H9 (cell line): ENCODE results near the gene DIS3L. TPM values are rescaled to one million over a fixed set of nuclear protein-coding genes. Genes with fewer than 3 reads are reported as not detected.
A peak's percentile ranks its signal among the peaks of the same experiment; 100 is the strongest.

ENCODE experiments used
- DNase-seq: peaks from one replicate; pipeline ENCODE4 v3.0.0-alpha.2; 2017
- H2AFZ ChIP-seq: one replicate; pipeline ENCODE4 v1.6.1; 2013; ENCODE audit warnings: mild to moderate bottlenecking, low read length, control low read depth, moderate library complexity
- H2AK5ac ChIP-seq: 2 replicates; pipeline ENCODE4 v1.6.1; 2013; ENCODE audit warnings: low read length, control low read depth, mixed read lengths; ENCODE audit not compliant: insufficient read length
- H2BK120ac ChIP-seq: one replicate; pipeline ENCODE4 v1.6.1; 2013; ENCODE audit warnings: low read depth, mild to moderate bottlenecking, low read length, control low read depth, inconsistent platforms; ENCODE audit not compliant: poor library complexity, severe bottlenecking
- H2BK12ac ChIP-seq: 2 replicates; pipeline ENCODE4 v1.6.1; 2013; ENCODE audit warnings: low read length, control low read depth, mixed read lengths, low read depth; ENCODE audit not compliant: insufficient read length
- H2BK15ac ChIP-seq: 2 replicates; pipeline ENCODE4 v1.6.1; 2013; ENCODE audit warnings: low read depth, low read length, control low read depth
- H2BK20ac ChIP-seq: one replicate; pipeline ENCODE4 v1.6.1; 2013; ENCODE audit warnings: low read depth, mild to moderate bottlenecking, low read length, control low read depth, inconsistent platforms; ENCODE audit not compliant: poor library complexity, severe bottlenecking
- H2BK5ac ChIP-seq: 2 replicates; pipeline ENCODE4 v1.6.1; 2013; ENCODE audit warnings: low read length, control low read depth, mixed read lengths; ENCODE audit not compliant: insufficient read length
- H3K14ac ChIP-seq: 2 replicates; pipeline ENCODE4 v1.6.1; 2013; ENCODE audit warnings: low read length, control low read depth; ENCODE audit not compliant: insufficient read depth
- H3K18ac ChIP-seq: 2 replicates; pipeline ENCODE4 v1.6.1; 2013; ENCODE audit warnings: low read depth, mild to moderate bottlenecking, mixed read lengths, low read length, control low read depth; ENCODE audit not compliant: insufficient read length
- H3K23ac ChIP-seq: 2 replicates; pipeline ENCODE4 v1.6.1; 2013; ENCODE audit warnings: low read length, control low read depth, mixed read lengths, low read depth; ENCODE audit not compliant: insufficient read length
- H3K23me2 ChIP-seq: 2 replicates; pipeline ENCODE4 v1.6.1; 2013; ENCODE audit warnings: low read depth, mild to moderate bottlenecking, mixed read lengths, low read length, control low read depth; ENCODE audit not compliant: insufficient read length, poor library complexity, severe bottlenecking
- H3K27ac ChIP-seq: 2 replicates; pipeline ENCODE4 v1.5.1; 2013; ENCODE audit warnings: low read length, control low read depth, mixed read lengths, low read depth; ENCODE audit not compliant: insufficient read length
- H3K27me3 ChIP-seq: 2 replicates; pipeline ENCODE4 v1.6.1; 2013; ENCODE audit warnings: low read length, control low read depth, inconsistent platforms; ENCODE audit not compliant: insufficient read depth
- H3K4ac ChIP-seq: 2 replicates; pipeline ENCODE4 v1.6.1; 2013; ENCODE audit warnings: low read depth, mild to moderate bottlenecking, control low read depth, inconsistent platforms, low read length, moderate library complexity
- H3K4me1 ChIP-seq: 2 replicates; pipeline ENCODE4 v1.6.1; 2013; ENCODE audit warnings: low read length, control low read depth, inconsistent platforms; ENCODE audit not compliant: insufficient read depth
- H3K4me2 ChIP-seq: 2 replicates; pipeline ENCODE4 v1.6.1; 2013; ENCODE audit warnings: low read length, control low read depth, mixed read lengths; ENCODE audit not compliant: insufficient read length, insufficient read depth
- H3K56ac ChIP-seq: 2 replicates; pipeline ENCODE4 v1.6.1; 2013; ENCODE audit warnings: low read depth, mild to moderate bottlenecking, mixed read lengths, low read length, control low read depth; ENCODE audit not compliant: insufficient read length
- H3K79me1 ChIP-seq: 2 replicates; pipeline ENCODE4 v1.6.1; 2013; ENCODE audit warnings: low read depth, mild to moderate bottlenecking, moderate library complexity, low read length, control low read depth, inconsistent platforms; ENCODE audit not compliant: insufficient read depth, poor library complexity, severe bottlenecking
- H3K79me2 ChIP-seq: 2 replicates; pipeline ENCODE4 v1.6.1; 2013; ENCODE audit warnings: low read length, control low read depth, inconsistent platforms; ENCODE audit not compliant: insufficient read depth
- H3K9ac ChIP-seq: 2 replicates; pipeline ENCODE4 v1.6.1; 2013; ENCODE audit warnings: low read length, control low read depth, mixed read lengths; ENCODE audit not compliant: insufficient read length; ENCODE audit errors: extremely low read depth
- H3K9me3 ChIP-seq: one replicate; pipeline ENCODE4 v1.6.1; 2013; ENCODE audit warnings: low read depth, low read length, inconsistent platforms; ENCODE audit not compliant: control insufficient read depth
- H3T11ph ChIP-seq: one replicate; pipeline ENCODE4 v1.6.1; 2013; ENCODE audit warnings: mild to moderate bottlenecking, low read length, control low read depth, inconsistent platforms
- H4K20me1 ChIP-seq: one replicate; pipeline ENCODE4 v1.6.1; 2013; ENCODE audit not compliant: control insufficient read depth, insufficient read length, insufficient read depth
- H4K5ac ChIP-seq: 2 replicates; pipeline ENCODE4 v1.6.1; 2013; ENCODE audit warnings: low read depth, mild to moderate bottlenecking, mixed read lengths, low read length, control low read depth; ENCODE audit not compliant: insufficient read length
- H4K8ac ChIP-seq: replicated peaks from 2 replicates; pipeline ENCODE4 v1.6.1; 2013; ENCODE audit warnings: low read length, control low read depth, mixed read lengths, low read depth; ENCODE audit not compliant: insufficient read length
- H4K91ac ChIP-seq: 2 replicates; pipeline ENCODE4 v1.6.1; 2013; ENCODE audit warnings: low read depth, mild to moderate bottlenecking, moderate library complexity, mixed read lengths, low read length, control low read depth; ENCODE audit not compliant: insufficient read length
- H3K27ac Mint-ChIP-seq, 3 experiments: 2 replicates in 2 of 3; 3 replicates in 1 of 3; pipeline ENCODE4 v1.8.0; 2020 to 2021; ENCODE audit warnings: mixed read lengths in 3 of 3, mild to moderate bottlenecking in 1 of 3, moderate library complexity in 1 of 3
- H3K27me3 Mint-ChIP-seq: 2 replicates; pipeline ENCODE4 v1.8.0; 2021; ENCODE audit warnings: low read depth, mild to moderate bottlenecking, moderate library complexity, mixed read lengths
- H3K36me3 Mint-ChIP-seq, 3 experiments: 2 replicates in 2 of 3; 3 replicates in 1 of 3; pipeline ENCODE4 v1.8.0; 2020 to 2021; ENCODE audit warnings: low read depth in 3 of 3, mixed read lengths in 3 of 3; ENCODE audit not compliant: insufficient read depth in 1 of 3
- H3K4me1 Mint-ChIP-seq, 2 experiments: 2 replicates each; pipeline ENCODE4 v1.8.0; 2020; ENCODE audit warnings: mixed read lengths in 2 of 2
- H3K4me3 Mint-ChIP-seq, 2 experiments: 2 replicates in 1 of 2; 3 replicates in 1 of 2; pipeline ENCODE4 v1.8.0; 2020 to 2021; ENCODE audit warnings: mild to moderate bottlenecking in 2 of 2, mixed read lengths in 2 of 2, moderate library complexity in 1 of 2
- H3K9me3 Mint-ChIP-seq, 2 experiments: 2 replicates in 1 of 2; 3 replicates in 1 of 2; pipeline ENCODE4 v1.8.0; 2020; ENCODE audit warnings: mild to moderate bottlenecking in 2 of 2, mixed read lengths in 2 of 2, moderate library complexity in 1 of 2
- CTCF ChIP-seq: fragments of 200-600 bp; sonication (generic); conservative IDR thresholded peaks from 3 replicates; pipeline ENCODE4 v1.8.0; 2021; ENCODE audit warnings: antibody characterized with exemption, mild to moderate bottlenecking
- WGBS: extraction: QIAGEN DNeasy Blood & Tissue Kit; methylation state at CpG from one replicate; pipeline ENCODE4 v1.1.7; 2013; ENCODE audit warnings: missing lambda C conversion rate, low lambda C conversion rate, mixed read lengths; ENCODE audit not compliant: insufficient read length; ENCODE audit errors: extremely low coverage; 5-methylcytosine and 5-hydroxymethylcytosine counted together
- total RNA-seq: library from RNA; stranded (reverse); gene quantifications from 2 replicates; pipeline ENCODE4 v1.2.1, GENCODE V29; 2021

Gene DIS3L
- total RNA-seq, 1 experiment from 2014 or later = 30.2 TPM

- Histone ChIP-seq H3K4me1 (peaks cover 7% of the 10 kb centered on the region; the same call in 1 of the 2 replicates), H3K56ac (no peak overlapping the region), H2AFZ (no peak overlapping the region), H2BK120ac (no peak overlapping the region), H3K9ac (no peak overlapping the region), H2BK5ac (no peak overlapping the region), H3K79me2 (no peaks in the 10 kb centered on the region), H4K8ac (no peak overlapping the region), H3K27me3 (no peaks in the 10 kb centered on the region), H2BK15ac (no peak overlapping the region), H3K79me1 (no peaks in the 10 kb centered on the region), H2BK20ac (no peak overlapping the region), H3K18ac (no peak overlapping the region), H3K4ac (no peak overlapping the region), H3K14ac (no peak overlapping the region), H3K4me2 (no peak overlapping the region), H2BK12ac (no peak overlapping the region), H4K91ac (no peak overlapping the region), H3T11ph (no peak overlapping the region), H3K27ac (no peak overlapping the region), H2AK5ac (no peak overlapping the region), H4K5ac (no peak overlapping the region), H3K9me3 (no peaks in the 10 kb centered on the region), H4K20me1 (no peaks in the 10 kb centered on the region), H3K23ac (no peak overlapping the region), H3K23me2 (peaks cover 7% of the 10 kb centered on the region)
- H3K4me1 Mint-ChIP-seq = peaks cover 18 to 30% of the 10 kb centered on the region in 2 experiments
- no CpG with 5 or more reads among the region's 4 CpGs for WGBS
- H3K4me3 Mint-ChIP-seq = no peak overlapping the region
- peaks cover 3 to 32% (median 17%) of the 10 kb centered on the region in 3 experiments; a peak in 6 of 7 replicates for H3K36me3 Mint-ChIP-seq
- H3K27me3 Mint-ChIP-seq = no peaks in the 10 kb centered on the region
- DNase-seq = no peak
- no peaks in the 10 kb centered on the region for H3K9me3 Mint-ChIP-seq
- no peak for TF ChIP-seq CTCF
- H3K27ac Mint-ChIP-seq = peak overlapping the region in 2 of 3 experiments; percentile 79 to 84; a peak in 4 of 7 replicates
Observed at GRCh38 chr15:66298803-66299251, 5.5 kb downstream of the DIS3L start.
